Esophagus (tissue), 2 donors: Measurements from ENCODE around the gene GCNT2. TPM values are rescaled to one million over a fixed set of nuclear protein-coding genes. Genes with fewer than 3 reads are reported as not detected.
"Not testable (repeated sequence)": the region's sequence is repeated elsewhere in the genome, so short reads cannot be mapped to it uniquely, and the experiment has no call there.

Experiments used
- H3K27ac ChIP-seq, 2 donors: one replicate each; pipeline ENCODE4 v1.5.1; 2013; ENCODE audit warnings: low read depth in 2 of 2, mild to moderate bottlenecking in 2 of 2, inconsistent platforms in 1 of 2, low read length in 1 of 2, moderate library complexity in 1 of 2
- H3K27me3 ChIP-seq, 2 donors: one replicate each; pipeline ENCODE4 v1.6.1; 2013; ENCODE audit warnings: low read length in 2 of 2, control low read depth in 1 of 2, mild to moderate bottlenecking in 1 of 2; ENCODE audit not compliant: insufficient read depth in 2 of 2, control insufficient read depth in 1 of 2
- H3K36me3 ChIP-seq, 2 donors: one replicate each; pipeline ENCODE4 v1.6.1; 2013; ENCODE audit warnings: low read length in 1 of 2; ENCODE audit not compliant: control insufficient read depth in 2 of 2, insufficient read depth in 2 of 2
- H3K4me1 ChIP-seq, 2 donors: one replicate each; pipeline ENCODE4 v1.6.1; 2013; ENCODE audit warnings: low read length in 1 of 2; ENCODE audit not compliant: control insufficient read depth in 2 of 2, insufficient read depth in 2 of 2
- H3K4me3 ChIP-seq, 2 donors: one replicate each; pipeline ENCODE4 v1.5.1; 2013; ENCODE audit warnings: low read length in 2 of 2, mild to moderate bottlenecking in 2 of 2, low read depth in 1 of 2, moderate library complexity in 1 of 2
- H3K9me3 ChIP-seq, 2 donors: one replicate each; pipeline ENCODE4 v1.6.1; 2013; ENCODE audit warnings: mild to moderate bottlenecking in 2 of 2, low read depth in 1 of 2, low read length in 1 of 2, moderate library complexity in 1 of 2; ENCODE audit not compliant: control insufficient read depth in 2 of 2, insufficient read depth in 1 of 2
- WGBS, 2 donors: extraction: QIAGEN DNeasy Blood & Tissue Kit; methylation state at CpG; one replicate each; pipeline ENCODE4 v1.1.7; 2013; 5-methylcytosine and 5-hydroxymethylcytosine counted together
- polyA plus RNA-seq, 2 donors: library from polyadenylated mRNA; stranded (reverse); fragments of 200-250 nt; gene quantifications; one replicate each; pipeline ENCODE4 v1.2.3, GENCODE V29; 2013
- donor health status: healthy with polysubstance abuse.
- donor health status: Bipolar disorder and iron deficiency.

The GCNT2 gene
- polyA plus RNA-seq, 2 donors: 3.0 to 3.1 TPM

- WGBS, 2 donors: 87 to 90% methylated on average over 23 to 24 of the region's 24 CpGs
- no peak overlapping the region for H3K27ac ChIP-seq
These were observed 138.0 kb downstream of the GCNT2 start for GRCh38 chr6:10658910-10659698.

GRCh38 chr6:10659699-10660348, 138.7 kb downstream of the GCNT2 start:
- WGBS, 2 donors: 83 to 85% methylated on average over 43 to 48 of the region's 48 CpGs
- Histone ChIP-seq H3K27me3 (peaks cover 2 to 3% of the 10 kb centered on the region in 2 donors), H3K36me3 (no peaks in the 10 kb centered on the region), H3K27ac (no peak overlapping the region), H3K4me1 (no peaks in the 10 kb centered on the region), H3K9me3 (no peaks in the 10 kb centered on the region), H3K4me3 (peak overlapping the region; percentile 16 to 39)

More at GRCh38 chr6:10658910-10659698, 138.0 kb downstream of the GCNT2 start:
- Histone ChIP-seq H3K4me3 (peak overlapping the region; percentile 16 to 39), H3K9me3 (no peaks in the 10 kb centered on the region), H3K36me3 (no peaks in the 10 kb centered on the region), H3K27me3 (peaks cover 2 to 3% of the 10 kb centered on the region in 2 donors), H3K4me1 (no peaks in the 10 kb centered on the region)

GRCh38 chr6:10660431-10661191, 139.5 kb downstream of the GCNT2 start:
- not testable (repeated sequence) for H3K27ac ChIP-seq, H3K36me3 ChIP-seq, H3K9me3 ChIP-seq, H3K4me3 ChIP-seq, H3K27me3 ChIP-seq, H3K4me1 ChIP-seq
- WGBS, 2 donors: 89 to 94% methylated on average over 11 of the region's 11 CpGs

GRCh38 chr6:10662207-10662606, 141.1 kb downstream of the GCNT2 start:
- H3K27ac ChIP-seq: no peak overlapping the region
- H3K27me3 ChIP-seq: no peaks in the 10 kb centered on the region
- H3K9me3 ChIP-seq: no peaks in the 10 kb centered on the region
- H3K4me3 ChIP-seq: no peak overlapping the region
- no peaks in the 10 kb centered on the region for H3K4me1 ChIP-seq
- WGBS, 2 donors: 94 to 95% methylated on average over 8 of the region's 8 CpGs
- H3K36me3 ChIP-seq: no peaks in the 10 kb centered on the region

GRCh38 chr6:10662742-10663141, 141.6 kb downstream of the GCNT2 start:
- WGBS, 2 donors: 81 to 92% methylated on average over 2 of the region's 2 CpGs
- no peaks in the 10 kb centered on the region for H3K4me1 ChIP-seq
- H3K27me3 ChIP-seq: no peaks in the 10 kb centered on the region
- no peaks in the 10 kb centered on the region for H3K9me3 ChIP-seq
- no peak overlapping the region for H3K4me3 ChIP-seq
- H3K36me3 ChIP-seq: no peaks in the 10 kb centered on the region
- H3K27ac ChIP-seq: no peak overlapping the region

GRCh38 chr6:10665595-10665994, 144.4 kb downstream of the GCNT2 start:
- not testable (repeated sequence) for H3K9me3 ChIP-seq, H3K4me3 ChIP-seq, H3K27me3 ChIP-seq, H3K4me1 ChIP-seq, H3K36me3 ChIP-seq, H3K27ac ChIP-seq
- 58 to 61% methylated on average over 1 of the region's 1 CpG for WGBS, 2 donors

GRCh38 chr6:10668126-10668917, 147.2 kb downstream of the GCNT2 start:
- no peaks in the 10 kb centered on the region for H3K9me3 ChIP-seq
- no peak overlapping the region for H3K27ac ChIP-seq
- H3K4me3 ChIP-seq: no peak overlapping the region
- no peaks in the 10 kb centered on the region for H3K27me3 ChIP-seq
- WGBS, 2 donors: 86 to 89% methylated on average over 6 of the region's 6 CpGs
- H3K36me3 ChIP-seq: no peaks in the 10 kb centered on the region
- no peaks in the 10 kb centered on the region for H3K4me1 ChIP-seq

- Histone ChIP-seq H3K9me3 (no peaks in the 10 kb centered on the region), H3K4me1 (no peaks in the 10 kb centered on the region), H3K27ac (no peak overlapping the region), H3K4me3 (no peak overlapping the region), H3K36me3 (no peaks in the 10 kb centered on the region), H3K27me3 (no peaks in the 10 kb centered on the region)
- WGBS, 2 donors: 96% methylated on average over 7 of the region's 7 CpGs
These were observed 155.3 kb downstream of the GCNT2 start for GRCh38 chr6:10676403-10676802.

GRCh38 chr6:10678456-10678855, 157.3 kb downstream of the GCNT2 start:
- Histone ChIP-seq H3K27ac (no peak overlapping the region), H3K9me3 (no peaks in the 10 kb centered on the region), H3K36me3 (no peaks in the 10 kb centered on the region), H3K4me3 (no peak overlapping the region), H3K4me1 (no peaks in the 10 kb centered on the region), H3K27me3 (no peaks in the 10 kb centered on the region)
- 79 to 84% methylated on average over 4 of the region's 4 CpGs for WGBS, 2 donors
